Measurements from ENCODE around the gene LGALSL. TPM values are rescaled to one million over a fixed set of nuclear protein-coding genes. Genes with fewer than 3 reads are reported as not detected.

The LGALSL gene
- total and polyA plus RNA-seq, 2 of the 13 experiments (the other 11 are each of a cell fraction or from before 2014, with no cell fraction given): 15.4 to 20.0 TPM

DNA sequence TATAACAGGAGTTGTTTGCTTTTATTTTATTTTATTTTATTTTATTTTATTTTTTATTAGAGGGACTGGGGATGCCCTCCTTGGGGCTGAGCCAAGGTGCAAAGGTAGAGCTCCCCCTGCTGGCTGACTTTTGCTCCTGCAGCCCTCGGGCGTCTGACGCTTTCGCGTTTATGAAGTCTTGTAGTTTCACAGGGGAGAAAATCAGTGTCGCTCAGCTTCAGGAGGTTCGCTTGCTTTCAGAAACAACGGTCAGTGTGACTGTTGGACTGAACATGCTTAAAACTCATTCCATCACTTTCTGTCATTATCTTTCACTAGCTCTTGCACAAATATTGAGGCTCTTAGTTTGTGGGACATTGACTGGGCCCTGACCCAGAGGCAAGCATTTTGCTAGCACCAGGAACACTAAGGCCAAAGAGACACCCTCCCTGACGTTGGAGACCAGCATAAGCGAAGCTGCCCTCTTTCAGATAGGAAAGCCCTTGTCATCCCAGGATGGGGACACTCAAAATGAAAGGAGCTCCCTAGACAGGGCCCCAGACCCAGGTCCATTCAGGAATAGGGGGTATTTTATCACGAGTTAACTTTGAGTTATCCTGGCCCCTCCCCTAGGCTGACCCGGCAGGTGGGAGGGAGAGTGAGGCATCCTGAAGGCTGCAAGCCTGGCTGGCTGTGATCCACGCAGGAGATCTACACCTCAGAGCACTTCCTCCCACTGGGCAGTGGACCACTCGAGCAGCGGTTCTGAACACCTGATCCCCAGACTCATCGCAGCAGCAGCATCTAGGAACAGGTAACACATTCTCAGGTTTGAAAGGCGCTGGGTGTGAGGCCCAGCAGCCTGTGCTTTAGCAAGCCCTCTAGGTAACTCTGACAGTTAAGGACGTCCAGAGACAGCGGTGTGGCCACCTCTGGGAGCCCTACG is 34.4 kb downstream of the LGALSL start (continued):
- 0 out of 2 replicates have a peak, but pooled peaks have one; percentile 41 for TF ChIP-seq TGIF2 (CRISPR knock-in tag; IDR thresholded peaks at IDR 0.05)
- no peak for TF ChIP-seq ZNF790 (CRISPR knock-in tag; IDR thresholded peaks at IDR 0.05; ENCODE audit: borderline replicate concordance)
- no peak for TF ChIP-seq NFE2L1 (CRISPR knock-in tag; IDR thresholded peaks at IDR 0.05; ENCODE audit: borderline replicate concordance)
- TF ChIP-seq, protein P1, sequence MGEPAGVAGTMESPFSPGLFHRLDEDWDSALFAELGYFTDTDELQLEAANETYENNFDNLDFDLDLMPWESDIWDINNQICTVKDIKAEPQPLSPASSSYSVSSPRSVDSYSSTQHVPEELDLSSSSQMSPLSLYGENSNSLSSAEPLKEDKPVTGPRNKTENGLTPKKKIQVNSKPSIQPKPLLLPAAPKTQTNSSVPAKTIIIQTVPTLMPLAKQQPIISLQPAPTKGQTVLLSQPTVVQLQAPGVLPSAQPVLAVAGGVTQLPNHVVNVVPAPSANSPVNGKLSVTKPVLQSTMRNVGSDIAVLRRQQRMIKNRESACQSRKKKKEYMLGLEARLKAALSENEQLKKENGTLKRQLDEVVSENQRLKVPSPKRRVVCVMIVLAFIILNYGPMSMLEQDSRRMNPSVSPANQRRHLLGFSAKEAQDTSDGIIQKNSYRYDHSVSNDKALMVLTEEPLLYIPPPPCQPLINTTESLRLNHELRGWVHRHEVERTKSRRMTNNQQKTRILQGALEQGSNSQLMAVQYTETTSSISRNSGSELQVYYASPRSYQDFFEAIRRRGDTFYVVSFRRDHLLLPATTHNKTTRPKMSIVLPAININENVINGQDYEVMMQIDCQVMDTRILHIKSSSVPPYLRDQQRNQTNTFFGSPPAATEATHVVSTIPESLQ (CRISPR knock-in tag; conservative IDR thresholded peaks at IDR 0.05): no peak
- TF ChIP-seq MTF2 (CRISPR knock-in tag; IDR thresholded peaks at IDR 0.05; ENCODE audit: borderline replicate concordance): 0 out of 2 replicates have a peak, but pooled peaks have one; percentile 49
- TF ChIP-seq, protein P2, sequence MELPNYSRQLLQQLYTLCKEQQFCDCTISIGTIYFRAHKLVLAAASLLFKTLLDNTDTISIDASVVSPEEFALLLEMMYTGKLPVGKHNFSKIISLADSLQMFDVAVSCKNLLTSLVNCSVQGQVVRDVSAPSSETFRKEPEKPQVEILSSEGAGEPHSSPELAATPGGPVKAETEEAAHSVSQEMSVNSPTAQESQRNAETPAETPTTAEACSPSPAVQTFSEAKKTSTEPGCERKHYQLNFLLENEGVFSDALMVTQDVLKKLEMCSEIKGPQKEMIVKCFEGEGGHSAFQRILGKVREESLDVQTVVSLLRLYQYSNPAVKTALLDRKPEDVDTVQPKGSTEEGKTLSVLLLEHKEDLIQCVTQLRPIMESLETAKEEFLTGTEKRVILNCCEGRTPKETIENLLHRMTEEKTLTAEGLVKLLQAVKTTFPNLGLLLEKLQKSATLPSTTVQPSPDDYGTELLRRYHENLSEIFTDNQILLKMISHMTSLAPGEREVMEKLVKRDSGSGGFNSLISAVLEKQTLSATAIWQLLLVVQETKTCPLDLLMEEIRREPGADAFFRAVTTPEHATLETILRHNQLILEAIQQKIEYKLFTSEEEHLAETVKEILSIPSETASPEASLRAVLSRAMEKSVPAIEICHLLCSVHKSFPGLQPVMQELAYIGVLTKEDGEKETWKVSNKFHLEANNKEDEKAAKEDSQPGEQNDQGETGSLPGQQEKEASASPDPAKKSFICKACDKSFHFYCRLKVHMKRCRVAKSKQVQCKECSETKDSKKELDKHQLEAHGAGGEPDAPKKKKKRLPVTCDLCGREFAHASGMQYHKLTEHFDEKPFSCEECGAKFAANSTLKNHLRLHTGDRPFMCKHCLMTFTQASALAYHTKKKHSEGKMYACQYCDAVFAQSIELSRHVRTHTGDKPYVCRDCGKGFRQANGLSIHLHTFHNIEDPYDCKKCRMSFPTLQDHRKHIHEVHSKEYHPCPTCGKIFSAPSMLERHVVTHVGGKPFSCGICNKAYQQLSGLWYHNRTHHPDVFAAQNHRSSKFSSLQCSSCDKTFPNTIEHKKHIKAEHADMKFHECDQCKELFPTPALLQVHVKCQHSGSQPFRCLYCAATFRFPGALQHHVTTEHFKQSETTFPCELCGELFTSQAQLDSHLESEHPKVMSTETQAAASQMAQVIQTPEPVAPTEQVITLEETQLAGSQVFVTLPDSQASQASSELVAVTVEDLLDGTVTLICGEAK (IDR thresholded peaks at IDR 0.05): no peak
- TF ChIP-seq, protein P2 (CRISPR knock-in tag; IDR thresholded peaks at IDR 0.05): no peak
- no peak for TF ChIP-seq ZNF768 (CRISPR knock-in tag; IDR thresholded peaks at IDR 0.05)
- TF ChIP-seq MLLT10 (CRISPR knock-in tag; IDR thresholded peaks at IDR 0.05): no peak
- TF ChIP-seq NFE2L2 (IDR thresholded peaks at IDR 0.05; ENCODE audit: low read length): no peak
- TF ChIP-seq NCOA5 (CRISPR knock-in tag; IDR thresholded peaks at IDR 0.05): no peak
- no peak for TF ChIP-seq ZNF251 (CRISPR knock-in tag; IDR thresholded peaks at IDR 0.05)
- no peak for TF ChIP-seq ISX (CRISPR knock-in tag; conservative IDR thresholded peaks at IDR 0.05)
- TF ChIP-seq ZSCAN20 (CRISPR knock-in tag; IDR thresholded peaks at IDR 0.05; ENCODE audit: borderline replicate concordance): no peak
- no peak for TF ChIP-seq HDAC2 (CRISPR knock-in tag; IDR thresholded peaks at IDR 0.05)
- TF ChIP-seq, protein P3, sequence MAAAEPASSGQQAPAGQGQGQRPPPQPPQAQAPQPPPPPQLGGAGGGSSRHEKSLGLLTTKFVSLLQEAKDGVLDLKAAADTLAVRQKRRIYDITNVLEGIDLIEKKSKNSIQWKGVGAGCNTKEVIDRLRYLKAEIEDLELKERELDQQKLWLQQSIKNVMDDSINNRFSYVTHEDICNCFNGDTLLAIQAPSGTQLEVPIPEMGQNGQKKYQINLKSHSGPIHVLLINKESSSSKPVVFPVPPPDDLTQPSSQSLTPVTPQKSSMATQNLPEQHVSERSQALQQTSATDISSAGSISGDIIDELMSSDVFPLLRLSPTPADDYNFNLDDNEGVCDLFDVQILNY (CRISPR knock-in tag; conservative IDR thresholded peaks at IDR 0.05): no peak
- no peak for TF ChIP-seq ARNTL (CRISPR knock-in tag; IDR thresholded peaks at IDR 0.05)
